HepG2 (cell line): ENCODE results near the gene ZNF771. TPM values are rescaled to one million over a fixed set of nuclear protein-coding genes. Genes with fewer than 3 reads are reported as not detected.

Source experiments
- CBFB ChIP-seq: sonication (generic); formaldehyde crosslinking; IDR thresholded peaks from 2 replicates; pipeline ENCODE4 v1.4.0; 2020; ENCODE audit warnings: missing genetic modification reagents
- GABPB1 ChIP-seq: IDR thresholded peaks from 2 replicates; pipeline ENCODE4 v1.6.1; 2016; ENCODE audit warnings: mild to moderate bottlenecking, missing genetic modification reagents, moderate library complexity, missing compliant biosample characterization
- GFI1 ChIP-seq: sonication (generic); formaldehyde crosslinking; IDR thresholded peaks from 2 replicates; pipeline ENCODE4 v1.5.0; 2020; ENCODE audit warnings: missing genetic modification reagents, mild to moderate bottlenecking, borderline replicate concordance
- IKZF1 ChIP-seq: fragments of 450-650 bp; IDR thresholded peaks from 2 replicates; pipeline ENCODE4 v1.7.1; 2016
- NFRKB ChIP-seq: fragments of 450-650 bp; IDR thresholded peaks from 2 replicates; pipeline ENCODE4 v1.6.1; 2017
- POLR2A ChIP-seq, 2 experiments: IDR thresholded peaks; 2 replicates each; pipeline ENCODE4 v1.6.1; 2011; ENCODE audit warnings: low read depth in 2 of 2, low read length in 2 of 2, mild to moderate bottlenecking in 1 of 2, moderate library complexity in 1 of 2; ENCODE audit not compliant: insufficient read depth in 1 of 2
- RBM22 ChIP-seq: fragments of 200-400 bp; formaldehyde crosslinking; optimal IDR thresholded peaks from 2 replicates; pipeline ENCODE3; 2017; ENCODE audit warnings: mild to moderate bottlenecking, low read length, moderate library complexity
- ZNF121 ChIP-seq: sonication (generic); formaldehyde crosslinking; IDR thresholded peaks from 2 replicates; pipeline ENCODE4 v1.5.0; 2020; ENCODE audit warnings: mild to moderate bottlenecking, missing genetic modification reagents
- ZNF230 ChIP-seq: sonication (generic); formaldehyde crosslinking; IDR thresholded peaks from 2 replicates; pipeline ENCODE4 v1.4.0; 2020; ENCODE audit warnings: mild to moderate bottlenecking, missing genetic modification reagents
- ZNF563 ChIP-seq: sonication (generic); formaldehyde crosslinking; IDR thresholded peaks from 2 replicates; pipeline ENCODE4 v1.8.0; 2022; ENCODE audit warnings: mild to moderate bottlenecking, moderate library complexity, missing genetic modification reagents
- ZNF615 ChIP-seq: sonication (generic); formaldehyde crosslinking; IDR thresholded peaks from 2 replicates; pipeline ENCODE4 v1.5.0; 2020; ENCODE audit warnings: mild to moderate bottlenecking, missing genetic modification reagents, borderline replicate concordance
- ZNF777 ChIP-seq: sonication (generic); formaldehyde crosslinking; IDR thresholded peaks from 2 replicates; pipeline ENCODE4 v1.4.0; 2020; ENCODE audit warnings: missing genetic modification reagents
- polyA plus RNA-seq, 8 experiments: library from polyadenylated mRNA; depleted of rRNA in 3 of 8; stranded (reverse) in 7 of 8; unstranded in 1 of 8; fragments of >200 nt; fragmentation: Illumina TruSeq in 4 of 8; extraction: Trizol in 4 of 8; gene quantifications; 2 replicates each; pipeline versions ENCODE4 v1.2.1 to v1.2.3, GENCODE V29; 2011 to 2016; ENCODE audit warnings: low read depth in 4 of 8, missing spikeins in 1 of 8, mixed read lengths in 1 of 8; ENCODE audit not compliant: insufficient read depth in 1 of 8
- total RNA-seq, 5 experiments: library from RNA; depleted of rRNA; stranded (reverse); fragments of >200 nt; fragmentation: Illumina TruSeq; extraction: Trizol; gene quantifications; 2 replicates each; pipeline ENCODE4 v1.2.3, GENCODE V29; 2016; ENCODE audit warnings: low read depth in 1 of 5
- TF ChIP-seq, protein P1 (sequence below): IDR thresholded peaks from 2 replicates; pipeline ENCODE4 v1.6.1; 2016; ENCODE audit warnings: missing biosample characterization, missing genetic modification reagents, low read depth
- TF ChIP-seq, protein P2 (sequence below): sonication (generic); formaldehyde crosslinking; IDR thresholded peaks from 2 replicates; pipeline ENCODE4 v1.4.0; 2020; ENCODE audit warnings: mild to moderate bottlenecking, missing genetic modification reagents
- TF ChIP-seq, protein P3 (sequence below), 2 experiments: fragments of 450-650 bp in 1 of 2; sonication (generic) in 1 of 2; formaldehyde crosslinking; IDR thresholded peaks; 2 replicates each; pipeline versions ENCODE4 v1.5.0 to v1.8.0; 2020 to 2022; ENCODE audit warnings: mild to moderate bottlenecking in 1 of 2, missing genetic modification reagents in 1 of 2
- TF ChIP-seq, protein P4 (sequence below): sonication (generic); formaldehyde crosslinking; conservative IDR thresholded peaks from 2 replicates; pipeline ENCODE4 v1.4.0; 2020; ENCODE audit warnings: missing genetic modification reagents
- TF ChIP-seq, protein P5 (sequence below): sonication (generic); formaldehyde crosslinking; IDR thresholded peaks from 2 replicates; pipeline ENCODE4 v1.8.0; 2022; ENCODE audit warnings: missing genetic modification reagents, mild to moderate bottlenecking, borderline replicate concordance
- TF ChIP-seq, protein P6 (sequence below), 2 experiments: sonication (generic) in 1 of 2; formaldehyde crosslinking in 1 of 2; IDR thresholded peaks; 2 replicates each; pipeline versions ENCODE4 v1.6.1 to v1.9.0; 2014 to 2022; ENCODE audit warnings: antibody characterized with exemption in 1 of 2, borderline replicate concordance in 1 of 2, inconsistent platforms in 1 of 2, low read depth in 1 of 2, missing genetic modification reagents in 1 of 2

ZNF771 gene
- total and polyA plus RNA-seq, 2 of the 13 experiments (the other 11 are each of a cell fraction or from before 2014, with no cell fraction given): 5.0 to 11.8 TPM

DNA sequence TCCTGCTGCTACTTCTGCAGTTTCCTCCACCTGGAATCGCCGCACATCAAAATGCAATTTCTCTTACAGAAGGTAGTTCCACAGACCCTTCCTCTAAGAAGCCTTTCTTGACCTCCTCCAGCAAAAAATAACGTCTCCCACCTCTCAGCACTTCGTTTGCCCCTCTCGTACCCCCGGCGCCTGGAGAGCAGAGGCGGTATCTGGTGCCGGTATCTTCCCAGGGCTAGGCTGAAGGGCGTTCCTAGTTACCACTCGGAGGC lies 21.9 kb downstream of the ZNF771 start (continued):
- TF ChIP-seq ZNF230 (CRISPR knock-in tag) (0 out of 2 replicates have a peak, but pooled peaks have one; percentile 13), GFI1 (peak; percentile 61; the same call in 1 of the 2 replicates), GABPB1 (CRISPR knock-in tag) (no peak), CBFB (CRISPR knock-in tag) (no peak), RBM22 (no peak), ZNF563 (peak; percentile 60; the same call in 1 of the 2 replicates), NFRKB (no peak), POLR2A (IDR thresholded peaks at IDR 0.05; ENCODE audit: insufficient read depth in 1 of 2, low read depth in 2 of 2, low read length in 2 of 2) (no peak), ZNF777 (CRISPR knock-in tag) (no peak), ZNF615 (CRISPR knock-in tag) (0 out of 2 replicates have a peak, but pooled peaks have one; percentile 85), ZNF121 (peak; percentile 44; the same call in 1 of the 2 replicates), IKZF1 (no peak)
- TF ChIP-seq, protein P1, sequence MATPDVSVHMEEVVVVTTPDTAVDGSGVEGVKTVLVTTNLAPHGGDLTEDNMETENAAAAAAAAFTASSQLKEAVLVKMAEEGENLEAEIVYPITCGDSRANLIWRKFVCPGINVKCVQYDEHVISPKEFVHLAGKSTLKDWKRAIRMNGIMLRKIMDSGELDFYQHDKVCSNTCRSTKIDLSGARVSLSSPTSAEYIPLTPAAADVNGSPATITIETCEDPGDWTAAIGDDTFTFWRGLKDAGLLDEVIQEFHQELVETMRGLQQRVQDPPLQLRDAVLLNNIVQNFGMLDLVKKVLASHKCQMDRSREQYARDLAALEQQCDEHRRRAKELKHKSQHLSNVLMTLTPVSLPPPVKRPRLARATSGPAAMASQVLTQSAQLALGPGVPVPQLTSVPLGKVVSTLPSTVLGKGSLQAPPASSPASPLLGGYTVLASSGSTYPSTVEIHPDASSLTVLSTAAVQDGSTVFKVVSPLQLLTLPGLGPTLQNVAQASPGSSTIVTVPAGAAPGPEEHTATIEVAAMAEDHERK (CRISPR knock-in tag): no peak
- TF ChIP-seq, protein P2, sequence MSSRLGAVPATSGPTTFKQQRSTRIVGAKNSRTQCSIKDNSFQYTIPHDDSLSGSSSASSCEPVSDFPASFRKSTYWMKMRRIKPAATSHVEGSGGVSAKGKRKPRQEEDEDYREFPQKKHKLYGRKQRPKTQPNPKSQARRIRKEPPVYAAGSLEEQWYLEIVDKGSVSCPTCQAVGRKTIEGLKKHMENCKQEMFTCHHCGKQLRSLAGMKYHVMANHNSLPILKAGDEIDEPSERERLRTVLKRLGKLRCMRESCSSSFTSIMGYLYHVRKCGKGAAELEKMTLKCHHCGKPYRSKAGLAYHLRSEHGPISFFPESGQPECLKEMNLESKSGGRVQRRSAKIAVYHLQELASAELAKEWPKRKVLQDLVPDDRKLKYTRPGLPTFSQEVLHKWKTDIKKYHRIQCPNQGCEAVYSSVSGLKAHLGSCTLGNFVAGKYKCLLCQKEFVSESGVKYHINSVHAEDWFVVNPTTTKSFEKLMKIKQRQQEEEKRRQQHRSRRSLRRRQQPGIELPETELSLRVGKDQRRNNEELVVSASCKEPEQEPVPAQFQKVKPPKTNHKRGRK (CRISPR knock-in tag): 0 out of 2 replicates have a peak, but pooled peaks have one; percentile 25
- TF ChIP-seq, protein P3, sequence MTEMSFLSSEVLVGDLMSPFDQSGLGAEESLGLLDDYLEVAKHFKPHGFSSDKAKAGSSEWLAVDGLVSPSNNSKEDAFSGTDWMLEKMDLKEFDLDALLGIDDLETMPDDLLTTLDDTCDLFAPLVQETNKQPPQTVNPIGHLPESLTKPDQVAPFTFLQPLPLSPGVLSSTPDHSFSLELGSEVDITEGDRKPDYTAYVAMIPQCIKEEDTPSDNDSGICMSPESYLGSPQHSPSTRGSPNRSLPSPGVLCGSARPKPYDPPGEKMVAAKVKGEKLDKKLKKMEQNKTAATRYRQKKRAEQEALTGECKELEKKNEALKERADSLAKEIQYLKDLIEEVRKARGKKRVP (CRISPR knock-in tag; IDR thresholded peaks at IDR 0.05): 0 out of 4 replicates have a peak, but pooled peaks of 1 of the 2 experiments have one; percentile 4
- TF ChIP-seq, protein P4, sequence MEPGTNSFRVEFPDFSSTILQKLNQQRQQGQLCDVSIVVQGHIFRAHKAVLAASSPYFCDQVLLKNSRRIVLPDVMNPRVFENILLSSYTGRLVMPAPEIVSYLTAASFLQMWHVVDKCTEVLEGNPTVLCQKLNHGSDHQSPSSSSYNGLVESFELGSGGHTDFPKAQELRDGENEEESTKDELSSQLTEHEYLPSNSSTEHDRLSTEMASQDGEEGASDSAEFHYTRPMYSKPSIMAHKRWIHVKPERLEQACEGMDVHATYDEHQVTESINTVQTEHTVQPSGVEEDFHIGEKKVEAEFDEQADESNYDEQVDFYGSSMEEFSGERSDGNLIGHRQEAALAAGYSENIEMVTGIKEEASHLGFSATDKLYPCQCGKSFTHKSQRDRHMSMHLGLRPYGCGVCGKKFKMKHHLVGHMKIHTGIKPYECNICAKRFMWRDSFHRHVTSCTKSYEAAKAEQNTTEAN (CRISPR knock-in tag): no peak
- TF ChIP-seq, protein P5, sequence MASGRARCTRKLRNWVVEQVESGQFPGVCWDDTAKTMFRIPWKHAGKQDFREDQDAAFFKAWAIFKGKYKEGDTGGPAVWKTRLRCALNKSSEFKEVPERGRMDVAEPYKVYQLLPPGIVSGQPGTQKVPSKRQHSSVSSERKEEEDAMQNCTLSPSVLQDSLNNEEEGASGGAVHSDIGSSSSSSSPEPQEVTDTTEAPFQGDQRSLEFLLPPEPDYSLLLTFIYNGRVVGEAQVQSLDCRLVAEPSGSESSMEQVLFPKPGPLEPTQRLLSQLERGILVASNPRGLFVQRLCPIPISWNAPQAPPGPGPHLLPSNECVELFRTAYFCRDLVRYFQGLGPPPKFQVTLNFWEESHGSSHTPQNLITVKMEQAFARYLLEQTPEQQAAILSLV: no peak
- TF ChIP-seq, protein P6, sequence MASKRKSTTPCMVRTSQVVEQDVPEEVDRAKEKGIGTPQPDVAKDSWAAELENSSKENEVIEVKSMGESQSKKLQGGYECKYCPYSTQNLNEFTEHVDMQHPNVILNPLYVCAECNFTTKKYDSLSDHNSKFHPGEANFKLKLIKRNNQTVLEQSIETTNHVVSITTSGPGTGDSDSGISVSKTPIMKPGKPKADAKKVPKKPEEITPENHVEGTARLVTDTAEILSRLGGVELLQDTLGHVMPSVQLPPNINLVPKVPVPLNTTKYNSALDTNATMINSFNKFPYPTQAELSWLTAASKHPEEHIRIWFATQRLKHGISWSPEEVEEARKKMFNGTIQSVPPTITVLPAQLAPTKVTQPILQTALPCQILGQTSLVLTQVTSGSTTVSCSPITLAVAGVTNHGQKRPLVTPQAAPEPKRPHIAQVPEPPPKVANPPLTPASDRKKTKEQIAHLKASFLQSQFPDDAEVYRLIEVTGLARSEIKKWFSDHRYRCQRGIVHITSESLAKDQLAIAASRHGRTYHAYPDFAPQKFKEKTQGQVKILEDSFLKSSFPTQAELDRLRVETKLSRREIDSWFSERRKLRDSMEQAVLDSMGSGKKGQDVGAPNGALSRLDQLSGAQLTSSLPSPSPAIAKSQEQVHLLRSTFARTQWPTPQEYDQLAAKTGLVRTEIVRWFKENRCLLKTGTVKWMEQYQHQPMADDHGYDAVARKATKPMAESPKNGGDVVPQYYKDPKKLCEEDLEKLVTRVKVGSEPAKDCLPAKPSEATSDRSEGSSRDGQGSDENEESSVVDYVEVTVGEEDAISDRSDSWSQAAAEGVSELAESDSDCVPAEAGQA (IDR thresholded peaks at IDR 0.05; ENCODE audit: low read depth): no peak
- TF ChIP-seq, protein P6 (CRISPR knock-in tag; IDR thresholded peaks at IDR 0.05; ENCODE audit: borderline replicate concordance): no peak
